Activated T-cell treated with anti-CD3 and anti-CD28 coated beads, Interleukin-2, amount 50 U/mL, for 1 hour (primary cell): ENCODE data around the gene PRCD.
"Not testable (repeated sequence)": the region's sequence is repeated elsewhere in the genome, so short reads cannot be mapped to it uniquely, and the experiment has no call there.

Source experiments
- DNase-seq: peaks from one replicate; pipeline ENCODE4 v3.0.0-alpha.2; 2020

Gene PRCD

GRCh38 chr17:76528528-76529223, 11.2 kb upstream of the PRCD start:
- no peak for DNase-seq

- no peak for DNase-seq
These were observed 10.4 kb upstream of the PRCD start for GRCh38 chr17:76529224-76530094.

GRCh38 chr17:76530095-76530723, 9.6 kb upstream of the PRCD start:
- DNase-seq = no peak

- DNase-seq = no peak
These were observed 8.9 kb upstream of the PRCD start for GRCh38 chr17:76530811-76531485.

- no peak for DNase-seq
These were observed 8.3 kb upstream of the PRCD start for GRCh38 chr17:76531486-76532038.

GRCh38 chr17:76532072-76532651, 7.7 kb upstream of the PRCD start:
- DNase-seq = no peak

- not testable (repeated sequence) for DNase-seq
These were observed 6.0 kb upstream of the PRCD start for GRCh38 chr17:76533640-76534359.

GRCh38 chr17:76534831-76535732, 4.8 kb upstream of the PRCD start:
- DNase-seq = no peak

- DNase-seq = no peak
These were observed 3.9 kb upstream of the PRCD start for GRCh38 chr17:76535788-76536510.

GRCh38 chr17:76536511-76537287, 3.1 kb upstream of the PRCD start:
- DNase-seq = no peak

GRCh38 chr17:76537288-76537577, 2.6 kb upstream of the PRCD start:
- DNase-seq = no peak

GRCh38 chr17:76537578-76538280, 2.1 kb upstream of the PRCD start, which contains the start of gene CYGB:
Gene CYGB (minus strand): TSS chr17:76537709. CDS start chr17:76537542, 167 bp downstream.
- peak; percentile 31 for DNase-seq

GRCh38 chr17:76538281-76538931, 1.4 kb upstream of the PRCD start:
- DNase-seq = no peak

- DNase-seq = no peak
These were observed 788 bp upstream of the PRCD start for GRCh38 chr17:76538941-76539570.

- DNase-seq = no peak
These were observed 797 bp downstream of the PRCD start for GRCh38 chr17:76540381-76541300.

GRCh38 chr17:76541739-76542454, 2.1 kb downstream of the PRCD start:
- no peak for DNase-seq
